22Rv1 (cell line): ENCODE results near the gene ADGRG6.

ENCODE experiments used
- CTCF ChIP-seq: fragments of 450-650 bp; IDR thresholded peaks from 2 replicates; pipeline ENCODE4 v1.5.1; 2017; ENCODE audit warnings: mild to moderate bottlenecking
- ZFX ChIP-seq: fragments of 450-650 bp; IDR thresholded peaks from 2 replicates; pipeline ENCODE4 v1.6.1; 2017; ENCODE audit warnings: antibody characterized with exemption, borderline replicate concordance

- TF ChIP-seq CTCF = no peak
- TF ChIP-seq ZFX = no peak
Measured at GRCh38 chr6:142369266-142369665, 67.5 kb downstream of the ADGRG6 start.
